ENCODE measurements around the gene LLPH. TPM values are rescaled to one million over a fixed set of nuclear protein-coding genes. Genes with fewer than 3 reads are reported as not detected.

LLPH gene
- total and polyA plus RNA-seq, 5 donors = 16.4 to 20.5 (median 17.3) TPM

DNA sequence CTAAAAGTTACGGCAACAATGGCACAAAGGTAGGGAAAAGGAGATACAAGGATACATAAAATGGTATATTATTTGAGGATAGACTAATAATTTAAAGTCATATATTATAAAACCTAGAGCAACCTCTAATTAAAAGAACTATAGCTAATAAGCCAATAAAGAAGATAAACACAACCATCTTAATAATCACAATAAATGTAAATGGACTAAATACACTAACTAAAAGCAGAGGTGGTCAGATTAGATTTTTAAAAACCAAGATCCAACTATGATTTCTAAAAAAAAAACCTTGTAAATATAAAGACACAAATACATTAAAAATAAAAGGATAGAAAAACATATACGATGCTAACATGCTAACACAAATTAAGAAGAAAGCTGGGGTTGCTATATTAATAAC is 10.7 kb upstream of the LLPH start:
- WGBS = 99% methylated on average over 2 of the region's 2 CpGs
- Histone ChIP-seq H3K4me1 (ENCODE audit: control insufficient read depth, insufficient read depth, low read length) (peaks cover 6% of the 10 kb centered on the region), H3K4me3 (ENCODE audit: low read length) (no peak overlapping the region), H3K27me3 (ENCODE audit: control insufficient read depth, insufficient read depth) (no peaks in the 10 kb centered on the region), H3K9me3 (ENCODE audit: control insufficient read depth, low read length) (no peaks in the 10 kb centered on the region), H3K27ac (ENCODE audit: low read length) (no peak overlapping the region)
- intact Hi-C loops (cut with DNase I) = no loop called here
- ATAC-seq (no peak), DNase-seq (no peak)

DNA sequence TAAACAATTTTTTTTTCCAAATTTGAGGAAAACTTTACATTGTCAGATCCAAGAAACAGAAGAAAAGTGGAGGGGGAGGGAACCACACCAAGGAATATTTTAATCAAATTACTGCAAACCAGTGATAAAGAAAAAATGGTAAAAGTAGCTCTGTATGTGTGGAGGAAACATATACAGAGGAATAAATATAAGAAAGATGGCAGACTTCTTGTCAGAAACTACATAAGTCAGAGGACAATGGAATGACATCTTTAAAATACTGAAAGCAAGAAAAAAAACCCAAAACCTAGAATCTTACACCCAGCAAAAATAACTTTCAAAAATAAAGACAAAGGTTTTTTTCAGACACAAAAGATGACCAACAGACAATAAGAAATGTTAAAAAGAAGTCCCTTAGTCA is 10.2 kb upstream of the LLPH start:
- H3K27ac ChIP-seq (ENCODE audit: low read length) = no peak overlapping the region
- ATAC-seq = no peak
- no peaks in the 10 kb centered on the region for H3K27me3 ChIP-seq (ENCODE audit: control insufficient read depth, insufficient read depth)
- intact Hi-C loops (cut with DNase I) = no loop called here
- H3K4me3 ChIP-seq (ENCODE audit: low read length) = no peak overlapping the region
- peaks cover 6% of the 10 kb centered on the region for H3K4me1 ChIP-seq (ENCODE audit: control insufficient read depth, insufficient read depth, low read length)
- DNase-seq = no peak
- no peaks in the 10 kb centered on the region for H3K9me3 ChIP-seq (ENCODE audit: control insufficient read depth, low read length)

DNA sequence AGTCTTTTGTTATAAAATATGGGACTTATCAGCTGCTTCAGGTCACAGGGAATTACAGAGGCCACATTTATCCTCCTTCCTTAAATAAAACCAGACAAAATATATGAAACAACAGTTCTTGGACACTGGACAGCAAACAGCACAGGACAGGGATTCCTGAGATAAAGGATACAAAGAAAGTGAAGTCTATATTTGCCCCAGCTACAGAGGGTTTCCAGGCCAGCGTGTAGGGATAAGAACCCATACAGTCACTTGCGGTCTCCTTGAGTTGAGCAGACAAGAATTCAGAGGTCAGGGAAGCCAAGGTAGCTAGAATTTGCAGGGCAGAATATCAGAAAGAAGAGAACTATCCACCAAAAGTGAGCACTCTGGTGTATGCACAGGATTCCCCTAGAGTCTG is 8.8 kb upstream of the LLPH start:
- Histone ChIP-seq H3K27me3 (ENCODE audit: control insufficient read depth, insufficient read depth) (no peaks in the 10 kb centered on the region), H3K9me3 (ENCODE audit: control insufficient read depth, low read length) (no peaks in the 10 kb centered on the region), H3K4me1 (ENCODE audit: control insufficient read depth, insufficient read depth, low read length) (peaks cover 5% of the 10 kb centered on the region), H3K27ac (ENCODE audit: low read length) (no peak overlapping the region), H3K4me3 (ENCODE audit: low read length) (no peak overlapping the region)
- DNase-seq (no peak), ATAC-seq (no peak)
- 73% methylated on average over 2 of the region's 2 CpGs for WGBS
- intact Hi-C loops (cut with DNase I) = no loop called here

DNA sequence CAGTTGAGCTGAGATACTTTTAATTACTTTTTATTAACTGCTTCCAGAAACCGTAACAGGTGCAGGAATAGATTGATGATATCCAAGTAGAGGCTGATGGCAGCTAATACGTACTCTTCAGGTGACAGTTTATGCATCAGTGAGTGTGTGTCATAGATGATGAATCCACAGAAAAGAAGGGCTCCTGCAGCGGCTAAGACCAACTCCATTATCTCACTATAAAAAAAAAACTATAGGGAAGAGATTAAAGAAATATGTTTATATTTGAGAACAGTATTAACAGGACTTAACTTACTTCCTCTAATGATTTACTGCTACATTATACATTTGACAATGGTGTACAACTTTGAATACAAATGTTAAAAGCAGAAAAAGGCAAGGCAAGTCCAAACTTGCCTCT is 7.4 kb upstream of the LLPH start:
- ATAC-seq (no peak), DNase-seq (no peak)
- no peaks in the 10 kb centered on the region for H3K9me3 ChIP-seq (ENCODE audit: control insufficient read depth, low read length)
- no peaks in the 10 kb centered on the region for H3K27me3 ChIP-seq (ENCODE audit: control insufficient read depth, insufficient read depth)
- H3K4me1 ChIP-seq (ENCODE audit: control insufficient read depth, insufficient read depth, low read length) = peaks cover 3% of the 10 kb centered on the region
- 93% methylated on average over 3 of the region's 3 CpGs for WGBS
- no peak overlapping the region for H3K27ac ChIP-seq (ENCODE audit: low read length)
- intact Hi-C loops (cut with DNase I) = no loop called here
- H3K4me3 ChIP-seq (ENCODE audit: low read length) = no peak overlapping the region

DNA sequence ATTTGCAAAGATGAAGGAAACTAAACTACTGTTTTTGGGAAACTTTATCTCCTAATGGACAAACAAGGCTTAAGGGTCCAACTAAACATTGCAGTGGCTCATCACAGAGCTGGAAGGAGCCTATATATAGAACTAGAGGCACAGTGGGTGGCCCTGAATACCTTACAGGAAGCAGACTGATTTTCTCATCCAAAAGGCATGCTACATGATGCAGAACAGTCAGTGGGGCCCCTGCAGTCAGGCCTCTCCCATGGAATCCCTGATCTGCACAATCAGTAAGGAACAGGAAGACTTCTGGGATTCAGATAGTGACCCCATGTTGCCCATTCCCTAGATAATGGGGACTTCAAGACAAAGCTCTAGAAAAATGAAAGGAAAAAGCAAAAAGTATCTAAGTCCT is 1.9 kb upstream of the LLPH start:
- no peaks in the 10 kb centered on the region for H3K9me3 ChIP-seq (ENCODE audit: control insufficient read depth, low read length)
- DNase-seq = no peak
- H3K27me3 ChIP-seq (ENCODE audit: control insufficient read depth, insufficient read depth) = no peaks in the 10 kb centered on the region
- H3K4me1 ChIP-seq (ENCODE audit: control insufficient read depth, insufficient read depth, low read length) = peaks cover 2% of the 10 kb centered on the region
- ATAC-seq = no peak
- intact Hi-C loops (cut with DNase I) = no loop called here
- H3K4me3 ChIP-seq (ENCODE audit: low read length) = no peak overlapping the region
- no peak overlapping the region for H3K27ac ChIP-seq (ENCODE audit: low read length)

DNA sequence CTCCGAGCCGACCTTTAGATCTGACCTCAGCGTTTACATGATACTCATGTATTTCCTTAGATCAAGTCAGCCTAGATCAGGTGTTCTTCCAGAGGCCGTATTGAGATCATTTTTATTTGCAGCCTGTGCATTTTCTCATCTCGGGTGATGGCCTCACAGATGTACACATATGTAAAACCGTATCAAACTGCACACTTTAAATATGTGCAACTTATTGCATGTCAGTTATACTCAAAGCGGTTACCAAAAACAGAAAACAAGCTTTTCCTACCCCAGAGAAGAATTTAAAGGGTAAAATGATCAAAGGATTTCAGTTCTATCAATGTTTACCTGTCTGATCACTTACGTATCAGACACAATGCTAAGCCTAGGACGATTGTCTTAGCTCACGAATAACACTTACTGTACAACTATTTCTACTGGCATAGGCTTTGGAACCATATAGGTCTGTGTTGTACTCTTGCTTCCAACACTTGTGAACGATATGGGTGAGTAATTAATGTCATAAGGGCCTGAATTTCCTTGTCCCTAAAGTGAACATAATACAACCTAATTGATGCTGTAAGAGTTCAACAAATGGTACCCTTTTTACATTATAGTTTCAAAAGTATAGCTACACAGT is 628 bp upstream of the LLPH start:
- Histone ChIP-seq H3K9me3 (ENCODE audit: control insufficient read depth, low read length) (no peaks in the 10 kb centered on the region), H3K27me3 (ENCODE audit: control insufficient read depth, insufficient read depth) (no peaks in the 10 kb centered on the region), H3K4me3 (ENCODE audit: low read length) (peak overlapping the region; percentile 83), H3K27ac (ENCODE audit: low read length) (peak overlapping the region; percentile 75), H3K4me1 (ENCODE audit: control insufficient read depth, insufficient read depth, low read length) (peaks cover 2% of the 10 kb centered on the region)
- intact Hi-C loops (cut with DNase I) = no loop called here
- ATAC-seq (no peak), DNase-seq (no peak)
- WGBS = 10% methylated on average over 11 of the region's 11 CpGs

DNA sequence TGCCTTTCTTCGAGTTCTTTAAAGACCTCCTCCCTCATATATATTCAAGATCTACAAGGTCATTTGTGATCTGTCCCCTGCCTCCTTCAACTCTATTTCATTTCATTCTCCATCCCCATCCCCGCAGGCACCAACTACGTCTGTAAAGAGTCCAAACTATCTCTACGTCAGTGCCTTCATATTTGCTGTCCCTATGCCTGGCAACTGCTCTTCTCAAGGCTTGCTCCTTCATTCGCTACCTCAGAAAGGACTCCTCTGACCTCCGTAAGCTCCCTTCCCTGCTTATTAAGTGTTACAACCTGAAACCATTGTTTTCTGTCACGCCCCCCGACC is 650 bp downstream of the LLPH start:
- WGBS = 3% methylated on average over 8 of the region's 8 CpGs
- Histone ChIP-seq H3K27me3 (ENCODE audit: control insufficient read depth, insufficient read depth) (no peaks in the 10 kb centered on the region), H3K4me3 (ENCODE audit: low read length) (peak overlapping the region; percentile 83), H3K9me3 (ENCODE audit: control insufficient read depth, low read length) (no peaks in the 10 kb centered on the region), H3K4me1 (ENCODE audit: control insufficient read depth, insufficient read depth, low read length) (peaks cover 2% of the 10 kb centered on the region), H3K27ac (ENCODE audit: low read length) (no peak overlapping the region)
- DNase-seq (no peak), ATAC-seq (peak; percentile 5 to 34)
- intact Hi-C loops (cut with DNase I) = no loop called here

DNA sequence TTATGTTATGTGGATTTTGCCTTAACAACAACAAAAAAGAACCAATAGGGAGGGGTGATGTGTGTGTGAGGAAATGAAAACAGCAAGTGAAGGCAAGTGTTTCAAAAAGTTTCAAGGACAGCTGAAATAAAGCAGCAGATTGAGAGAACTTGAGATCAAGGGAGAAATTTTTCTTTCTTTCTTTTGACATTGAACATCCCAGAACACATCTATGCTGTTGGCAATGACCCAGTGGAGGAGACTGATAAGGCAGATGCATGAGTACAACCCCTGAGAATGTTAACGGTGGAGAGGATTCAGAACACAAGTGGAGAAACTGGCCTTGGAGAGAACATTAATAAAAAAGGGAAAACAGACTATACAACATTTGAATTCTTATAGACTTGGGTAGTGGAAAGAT is 2.9 kb downstream of the LLPH start:
- no peak for DNase-seq
- no peak overlapping the region for H3K27ac ChIP-seq (ENCODE audit: low read length)
- WGBS = 19% methylated on average over 1 of the region's 1 CpG
- no peak for ATAC-seq
- no peaks in the 10 kb centered on the region for H3K27me3 ChIP-seq (ENCODE audit: control insufficient read depth, insufficient read depth)
- H3K4me1 ChIP-seq (ENCODE audit: control insufficient read depth, insufficient read depth, low read length) = peaks cover 2% of the 10 kb centered on the region
- no peak overlapping the region for H3K4me3 ChIP-seq (ENCODE audit: low read length)
- intact Hi-C loops (cut with DNase I) = no loop called here
- no peaks in the 10 kb centered on the region for H3K9me3 ChIP-seq (ENCODE audit: control insufficient read depth, low read length)

DNA sequence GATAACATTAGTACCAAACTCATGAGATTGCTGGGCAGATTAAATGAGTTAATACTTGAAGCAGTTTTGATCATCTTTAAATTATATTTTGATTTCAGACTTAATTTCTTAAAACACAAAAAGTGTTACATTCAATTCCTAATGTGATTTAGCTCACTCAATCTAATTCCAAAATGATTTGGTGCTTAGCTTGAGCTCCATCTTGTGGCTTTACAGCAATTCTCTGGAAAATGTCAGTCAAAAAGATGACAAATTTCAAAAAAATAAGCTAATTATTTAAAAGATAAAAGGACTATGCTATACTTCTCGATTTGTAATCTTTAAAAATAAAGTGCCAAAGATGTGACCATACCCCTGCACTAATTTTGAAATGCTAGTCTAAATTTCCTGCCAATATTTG is 10.1 kb downstream of the LLPH start:
- DNase-seq (no peak), ATAC-seq (no peak)
- 67% methylated on average over 1 of the region's 1 CpG for WGBS
- no peaks in the 10 kb centered on the region for H3K27me3 ChIP-seq (ENCODE audit: control insufficient read depth, insufficient read depth)
- intact Hi-C loops (cut with DNase I) = no loop called here
- no peak overlapping the region for H3K4me3 ChIP-seq (ENCODE audit: low read length)
- H3K9me3 ChIP-seq (ENCODE audit: control insufficient read depth, low read length) = no peaks in the 10 kb centered on the region
- no peaks in the 10 kb centered on the region for H3K4me1 ChIP-seq (ENCODE audit: control insufficient read depth, insufficient read depth, low read length)
- H3K27ac ChIP-seq (ENCODE audit: low read length) = no peak overlapping the region

DNA sequence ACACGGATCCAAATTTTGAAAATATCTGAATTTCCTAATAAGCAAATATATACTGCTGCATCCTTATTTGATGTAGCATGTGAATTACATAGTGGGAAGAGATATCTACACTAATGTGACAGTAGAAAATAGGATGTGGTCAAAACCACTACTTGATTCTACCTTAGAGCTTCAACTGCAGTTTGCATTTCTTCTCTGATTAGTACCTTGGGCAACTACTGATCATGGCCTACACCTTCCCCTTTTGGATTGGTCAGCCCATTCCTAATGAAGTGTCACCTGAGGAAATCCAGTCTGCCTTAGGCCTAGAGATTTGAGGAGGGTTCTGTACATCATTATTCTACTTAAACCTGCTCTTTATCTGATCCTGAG is 10.7 kb downstream of the LLPH start:
- WGBS = 88% methylated on average over 1 of the region's 1 CpG
- Histone ChIP-seq H3K4me3 (ENCODE audit: low read length) (no peak overlapping the region), H3K27ac (ENCODE audit: low read length) (no peak overlapping the region), H3K27me3 (ENCODE audit: control insufficient read depth, insufficient read depth) (no peaks in the 10 kb centered on the region), H3K4me1 (ENCODE audit: control insufficient read depth, insufficient read depth, low read length) (no peaks in the 10 kb centered on the region), H3K9me3 (ENCODE audit: control insufficient read depth, low read length) (no peaks in the 10 kb centered on the region)
- ATAC-seq (no peak), DNase-seq (no peak)
- intact Hi-C loops (cut with DNase I) = no loop called here

DNA sequence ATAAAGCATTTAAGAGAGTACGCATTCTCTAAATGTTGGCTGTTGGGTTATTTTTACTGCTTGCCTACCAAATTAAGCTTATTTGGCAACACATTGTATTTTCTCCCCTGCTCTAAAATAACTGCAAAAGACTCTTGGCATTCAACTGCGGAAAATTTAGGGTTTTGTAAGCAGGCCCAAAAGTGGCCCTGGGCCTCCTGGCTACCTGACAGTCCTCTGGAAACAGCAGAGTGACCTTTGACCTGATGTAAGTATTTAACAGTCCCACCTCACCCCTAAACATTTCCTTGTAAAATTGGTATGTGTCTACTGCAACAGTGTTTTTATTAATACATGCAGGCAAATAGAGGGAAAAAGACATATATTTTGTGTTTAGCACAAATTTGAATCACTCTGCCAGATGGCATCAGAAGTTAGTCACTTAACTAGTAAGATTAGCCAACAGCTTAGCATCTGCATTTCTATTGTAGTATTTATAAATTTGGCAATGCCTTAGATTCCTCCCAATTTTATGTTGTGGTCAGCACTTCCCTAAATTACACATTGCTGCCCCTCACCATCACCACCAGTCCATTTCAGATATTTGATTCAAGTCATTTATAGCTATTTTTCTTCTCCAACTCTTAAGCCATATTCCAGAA is 11.2 kb downstream of the LLPH start:
- Histone ChIP-seq H3K9me3 (ENCODE audit: control insufficient read depth, low read length) (no peaks in the 10 kb centered on the region), H3K4me1 (ENCODE audit: control insufficient read depth, insufficient read depth, low read length) (no peaks in the 10 kb centered on the region), H3K27ac (ENCODE audit: low read length) (no peak overlapping the region), H3K27me3 (ENCODE audit: control insufficient read depth, insufficient read depth) (no peaks in the 10 kb centered on the region), H3K4me3 (ENCODE audit: low read length) (no peak overlapping the region)
- no peak for DNase-seq
- 70% methylated on average over 2 of the region's 2 CpGs for WGBS
- no peak for ATAC-seq
- intact Hi-C loops (cut with DNase I) = no loop called here

Measured in right cardiac atrium (tissue), 5 donors.